Stimulated activated CD8-positive, alpha-beta memory T cell treated with anti-CD3 and anti-CD28 coated beads, Interleukin-4, amount 100 ng/mL, for 24 hours (primary cell): ENCODE data around the gene PTPN4.
"Not testable (repeated sequence)": the region's sequence is repeated elsewhere in the genome, so short reads cannot be mapped to it uniquely, and the experiment has no call there.

Experiments used
- DNase-seq: peaks from one replicate; pipeline ENCODE4 v3.0.0-alpha.2; 2020; ENCODE audit warnings: low read depth

PTPN4 gene

DNA sequence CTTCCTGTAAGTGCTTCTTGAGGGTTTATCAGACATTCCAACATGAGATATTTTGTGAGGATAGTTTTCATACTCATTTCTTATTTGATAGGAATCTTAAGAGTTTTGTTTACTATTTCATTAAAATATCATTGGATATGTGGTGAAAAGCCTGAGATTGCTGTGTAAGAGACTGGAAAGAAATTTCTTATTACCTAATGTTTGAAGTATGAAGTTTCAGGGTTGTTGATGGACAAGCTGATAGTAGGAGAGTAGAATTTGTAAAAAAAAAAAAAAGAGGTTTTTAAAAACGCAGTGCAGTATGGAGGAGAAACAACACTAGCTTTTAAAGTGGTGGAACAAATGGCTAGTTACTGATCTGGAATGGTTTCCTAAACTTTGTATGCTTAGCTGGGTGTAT is 260.8 kb downstream of the PTPN4 start:
- no peak for DNase-seq

DNA sequence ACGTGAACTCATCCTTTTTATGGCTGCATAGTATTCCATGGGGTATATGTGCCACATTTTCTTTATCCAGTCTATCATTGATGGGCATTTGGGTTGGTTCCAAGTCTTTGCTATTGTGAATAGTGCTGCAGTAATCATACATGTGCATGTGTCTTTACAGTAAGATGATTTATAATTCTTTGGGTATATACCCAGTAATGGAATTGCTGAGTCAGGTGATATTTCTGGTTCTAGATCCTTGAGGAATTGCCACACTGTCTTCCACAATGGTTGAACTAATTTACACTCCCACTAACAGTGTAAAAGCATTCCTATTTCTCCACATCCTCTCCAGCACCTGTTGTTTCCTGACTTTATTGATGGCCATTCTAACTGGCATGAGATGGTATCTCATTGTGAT is 262.8 kb downstream of the PTPN4 start:
- DNase-seq = not testable (repeated sequence)

- no peak for DNase-seq
Observed at GRCh38 chr2:120026890-120027289, 267.2 kb downstream of the PTPN4 start.

GRCh38 chr2:120028795-120029194 is 269.1 kb downstream of the PTPN4 start:
- no peak for DNase-seq

DNA sequence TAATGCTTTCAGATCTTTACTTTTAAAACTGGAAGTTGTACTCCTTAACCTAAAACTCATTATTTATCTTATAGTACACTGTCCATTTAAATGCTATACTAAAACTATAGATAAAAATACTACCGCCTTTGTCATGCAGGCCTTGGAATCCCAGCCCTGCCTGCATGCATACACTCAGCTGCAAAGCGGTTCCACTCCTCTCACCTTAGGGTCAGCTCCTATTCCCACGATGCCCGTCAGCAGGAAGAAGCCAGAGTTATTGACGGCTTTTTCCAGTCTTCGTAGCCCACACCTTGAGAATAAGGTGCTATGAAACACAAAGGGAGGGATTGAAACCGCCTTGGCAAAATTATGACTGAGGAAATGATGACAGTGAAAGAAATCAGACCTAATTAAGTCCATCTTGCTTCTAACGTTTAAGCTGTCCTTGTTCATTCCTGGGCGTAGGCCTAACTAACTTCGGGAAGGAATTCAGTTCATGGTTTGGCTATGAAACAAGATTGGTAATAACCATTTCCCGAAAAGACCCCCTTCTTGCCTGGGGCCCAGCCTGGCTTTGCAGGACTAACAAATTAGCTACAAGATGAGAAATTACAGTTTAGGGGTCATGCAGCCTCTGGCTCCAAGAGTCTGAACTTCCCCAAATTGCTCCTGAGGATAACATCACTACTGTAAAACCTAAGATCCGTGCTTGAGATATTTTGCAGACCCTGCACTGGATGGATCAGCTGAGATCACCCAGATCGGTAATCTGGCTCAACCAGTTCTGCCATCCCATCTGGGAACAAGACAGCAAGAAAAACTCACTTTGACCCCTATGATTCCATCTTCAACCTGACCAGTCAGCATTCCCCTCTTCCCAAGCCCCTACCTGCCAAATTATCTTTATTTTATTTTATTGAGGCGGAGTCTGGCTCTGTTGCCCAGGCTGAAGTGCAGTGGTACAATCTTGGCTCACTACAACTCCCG is 270.2 kb downstream of the PTPN4 start:
- DNase-seq = no peak

- no peak for DNase-seq
Observed at GRCh38 chr2:120032297-120032696, 272.6 kb downstream of the PTPN4 start.
